GM18526 (cell line): ENCODE data around the gene TMEM245.

Source experiments
- POLR2A ChIP-seq: IDR thresholded peaks from 3 replicates; pipeline ENCODE4 v1.6.1; 2011; ENCODE audit not compliant: insufficient read length; ENCODE audit errors: extremely low read depth

Gene TMEM245

GRCh38 chr9:109119439-109120203, at the start of gene TMEM245:
Gene TMEM245 (minus strand): TSS chr9:109119947. CDS start chr9:109119913, 34 bp downstream.
- TF ChIP-seq POLR2A: peak; percentile 77

GRCh38 chr9:109168170-109168569, 48.4 kb upstream of the TMEM245 start:
- TF ChIP-seq POLR2A: no peak

GRCh38 chr9:109167716-109168115, 48.0 kb upstream of the TMEM245 start:
- no peak for TF ChIP-seq POLR2A

GRCh38 chr9:109166771-109167601, 47.2 kb upstream of the TMEM245 start, which contains the start of gene FRRS1L:
Gene FRRS1L (minus strand): TSS chr9:109167249. CDS start chr9:109167138, 111 bp downstream.
- no peak for TF ChIP-seq POLR2A

- TF ChIP-seq POLR2A: no peak
Measured at GRCh38 chr9:109166171-109166770, 46.5 kb upstream of the TMEM245 start.

- TF ChIP-seq POLR2A: no peak
Measured at GRCh38 chr9:109164042-109164441, 44.3 kb upstream of the TMEM245 start.

- no peak for TF ChIP-seq POLR2A
Measured at GRCh38 chr9:109163194-109163593, 43.4 kb upstream of the TMEM245 start.

GRCh38 chr9:109162677-109163076, 42.9 kb upstream of the TMEM245 start:
- no peak for TF ChIP-seq POLR2A

GRCh38 chr9:109161471-109161870, 41.7 kb upstream of the TMEM245 start:
- TF ChIP-seq POLR2A: no peak

GRCh38 chr9:109159583-109159982, 39.8 kb upstream of the TMEM245 start:
- no peak for TF ChIP-seq POLR2A

- no peak for TF ChIP-seq POLR2A
Measured at GRCh38 chr9:109158651-109159050, 38.9 kb upstream of the TMEM245 start.

- TF ChIP-seq POLR2A: no peak
Measured at GRCh38 chr9:109156708-109157107, 37.0 kb upstream of the TMEM245 start.

GRCh38 chr9:109150925-109151545, 31.3 kb upstream of the TMEM245 start:
- no peak for TF ChIP-seq POLR2A

- no peak for TF ChIP-seq POLR2A
Measured at GRCh38 chr9:109149722-109150121, 30.0 kb upstream of the TMEM245 start.

GRCh38 chr9:109149089-109149488, 29.3 kb upstream of the TMEM245 start:
- TF ChIP-seq POLR2A: no peak

- TF ChIP-seq POLR2A: no peak
Measured at GRCh38 chr9:109145051-109145450, 25.3 kb upstream of the TMEM245 start.
